ENCODE measurements around the gene KDR.
A peak's percentile ranks its signal among the peaks of the same experiment; 100 is the strongest.

Gene KDR

GRCh38 chr4:55125087-55125721 is at the start of gene KDR:
KDR (minus strand) TSS chr4:55125595; CDS start chr4:55125293, 302 bp downstream.
- Histone ChIP-seq H3K4me3 (no peak within 1 kb of the TSS), H3K36me3 (no peaks in the 10 kb centered on the region), H3K9me3 (replicated peaks in 1 of 11) (peaks cover 8 to 22% (median 14%) of the 10 kb centered on the region in 11 experiments; a peak in 20 of 22 replicates), H3K27ac (no peak within 1 kb of the TSS), H3K9ac (no peak within 1 kb of the TSS), H3K27me3 (no peaks in the 10 kb centered on the region), H3K4me2 (peak within 1 kb of the TSS in 4 of 11 experiments; percentile 8 to 26 (median 22); a peak in 2 of 22 replicates), H4K20me1 (no peaks in the 10 kb centered on the region), H3K4me1 (peaks cover 0 to 27% (median 10%) of the 10 kb centered on the region in 10 experiments; a peak in 12 of 20 replicates)
- no peak for TF ChIP-seq Cebpa-rat (IDR thresholded peaks at IDR 0.05)

GRCh38 chr4:55173580-55173979 is 48.2 kb upstream of the KDR start:
- no peak overlapping the region for H3K27ac ChIP-seq

GRCh38 chr4:55172694-55173287 is 47.4 kb upstream of the KDR start:
- Histone ChIP-seq H3K9me3 (replicated peaks in 1 of 11) (no peaks in the 10 kb centered on the region; a peak in 1 of 22 replicates), H3K36me3 (no peaks in the 10 kb centered on the region), H3K4me3 (no peak overlapping the region), H3K27me3 (no peaks in the 10 kb centered on the region), H3K4me2 (no peak overlapping the region), H3K9ac (no peak overlapping the region), H4K20me1 (no peaks in the 10 kb centered on the region), H3K4me1 (peaks cover 0 to 4% (median 2%) of the 10 kb centered on the region in 10 experiments; a peak in 7 of 20 replicates), H3K27ac (no peak overlapping the region)
- no peak for TF ChIP-seq Cebpa-rat (IDR thresholded peaks at IDR 0.05)

More at GRCh38 chr4:55173580-55173979, 48.2 kb upstream of the KDR start:
- H3K36me3 ChIP-seq: no peaks in the 10 kb centered on the region
- no peak overlapping the region for H3K4me2 ChIP-seq
- no peaks in the 10 kb centered on the region for H4K20me1 ChIP-seq
- H3K9me3 ChIP-seq (replicated peaks in 1 of 11): no peaks in the 10 kb centered on the region; a peak in 1 of 22 replicates
- TF ChIP-seq Cebpa-rat (IDR thresholded peaks at IDR 0.05): no peak
- no peak overlapping the region for H3K4me3 ChIP-seq
- H3K27me3 ChIP-seq: no peaks in the 10 kb centered on the region
- H3K4me1 ChIP-seq: peaks cover 0 to 12% (median 5%) of the 10 kb centered on the region in 10 experiments; a peak in 8 of 20 replicates
- no peak overlapping the region for H3K9ac ChIP-seq

GRCh38 chr4:55170462-55170861 is 45.1 kb upstream of the KDR start:
- Histone ChIP-seq H3K4me1 (no peaks in the 10 kb centered on the region), H3K9ac (no peak overlapping the region), H4K20me1 (no peaks in the 10 kb centered on the region), H3K27ac (no peak overlapping the region), H3K4me3 (no peak overlapping the region), H3K36me3 (no peaks in the 10 kb centered on the region), H3K9me3 (replicated peaks in 1 of 11) (peaks cover 0 to 4% (median 2%) of the 10 kb centered on the region in 11 experiments; a peak in 4 of 22 replicates), H3K4me2 (no peak overlapping the region), H3K27me3 (no peaks in the 10 kb centered on the region)
- TF ChIP-seq Cebpa-rat (IDR thresholded peaks at IDR 0.05): no peak

GRCh38 chr4:55169352-55169961 is 44.1 kb upstream of the KDR start:
- no peaks in the 10 kb centered on the region for H3K36me3 ChIP-seq
- no peak for TF ChIP-seq Cebpa-rat (IDR thresholded peaks at IDR 0.05)
- no peaks in the 10 kb centered on the region for H3K4me1 ChIP-seq
- H3K27me3 ChIP-seq: no peaks in the 10 kb centered on the region
- no peaks in the 10 kb centered on the region for H4K20me1 ChIP-seq
- no peak overlapping the region for H3K4me2 ChIP-seq
- H3K9ac ChIP-seq: no peak overlapping the region
- H3K9me3 ChIP-seq (replicated peaks in 1 of 11): peaks cover 0 to 4% (median 3%) of the 10 kb centered on the region in 11 experiments; a peak in 4 of 22 replicates
- no peak overlapping the region for H3K27ac ChIP-seq
- H3K4me3 ChIP-seq: no peak overlapping the region

GRCh38 chr4:55162396-55162795 is 37.0 kb upstream of the KDR start:
- peaks cover 0 to 10% (median 4%) of the 10 kb centered on the region in 11 experiments; a peak in 8 of 22 replicates for H3K9me3 ChIP-seq (replicated peaks in 1 of 11)
- H4K20me1 ChIP-seq: no peaks in the 10 kb centered on the region
- no peaks in the 10 kb centered on the region for H3K36me3 ChIP-seq
- H3K9ac ChIP-seq: no peak overlapping the region
- TF ChIP-seq Cebpa-rat (IDR thresholded peaks at IDR 0.05): no peak
- H3K4me1 ChIP-seq: peaks cover 0 to 21% (median 10%) of the 10 kb centered on the region in 10 experiments; a peak in 11 of 20 replicates
- no peak overlapping the region for H3K27ac ChIP-seq
- no peak overlapping the region for H3K4me2 ChIP-seq
- H3K27me3 ChIP-seq: no peaks in the 10 kb centered on the region
- H3K4me3 ChIP-seq: no peak overlapping the region

GRCh38 chr4:55161739-55162138 is 36.3 kb upstream of the KDR start:
- no peak overlapping the region for H3K9ac ChIP-seq
- TF ChIP-seq Cebpa-rat (IDR thresholded peaks at IDR 0.05): no peak
- H3K36me3 ChIP-seq: no peaks in the 10 kb centered on the region
- H3K27me3 ChIP-seq: no peaks in the 10 kb centered on the region
- no peak overlapping the region for H3K27ac ChIP-seq
- H3K9me3 ChIP-seq (replicated peaks in 1 of 11): peaks cover 0 to 10% (median 4%) of the 10 kb centered on the region in 11 experiments; a peak in 8 of 22 replicates
- no peak overlapping the region for H3K4me2 ChIP-seq
- peaks cover 0 to 21% (median 10%) of the 10 kb centered on the region in 10 experiments; a peak in 11 of 20 replicates for H3K4me1 ChIP-seq
- H3K4me3 ChIP-seq: no peak overlapping the region
- no peaks in the 10 kb centered on the region for H4K20me1 ChIP-seq

- peaks cover 0 to 7% (median 3%) of the 10 kb centered on the region in 11 experiments; a peak in 5 of 22 replicates for H3K9me3 ChIP-seq (replicated peaks in 1 of 11)
- no peaks in the 10 kb centered on the region for H4K20me1 ChIP-seq
- peak overlapping the region in 8 of 11 experiments; percentile 3 to 64 (median 56); a peak in 15 of 22 replicates for H3K4me2 ChIP-seq
- peak overlapping the region in 2 of 11 experiments; percentile 26 to 30; a peak in 3 of 22 replicates for H3K27ac ChIP-seq
- H3K4me3 ChIP-seq: no peak overlapping the region
- H3K4me1 ChIP-seq: peaks cover 0 to 21% (median 10%) of the 10 kb centered on the region in 10 experiments; a peak in 11 of 20 replicates
- H3K36me3 ChIP-seq: no peaks in the 10 kb centered on the region
- no peaks in the 10 kb centered on the region for H3K27me3 ChIP-seq
- no peak overlapping the region for H3K9ac ChIP-seq
- no peak for TF ChIP-seq Cebpa-rat (IDR thresholded peaks at IDR 0.05)
Observed at GRCh38 chr4:55159851-55160250, 34.5 kb upstream of the KDR start.

- H3K4me3 ChIP-seq: no peak overlapping the region
- H3K27ac ChIP-seq: peak overlapping the region in 1 of 11 experiments; percentile 35; a peak in 1 of 22 replicates
- no peaks in the 10 kb centered on the region for H3K27me3 ChIP-seq
- TF ChIP-seq Cebpa-rat (IDR thresholded peaks at IDR 0.05): no peak
- H3K36me3 ChIP-seq: no peaks in the 10 kb centered on the region
- no peaks in the 10 kb centered on the region for H4K20me1 ChIP-seq
- peaks cover 0 to 21% (median 10%) of the 10 kb centered on the region in 10 experiments; a peak in 11 of 20 replicates for H3K4me1 ChIP-seq
- peaks cover 0 to 7% (median 3%) of the 10 kb centered on the region in 11 experiments; a peak in 5 of 22 replicates for H3K9me3 ChIP-seq (replicated peaks in 1 of 11)
- peak overlapping the region in 7 of 11 experiments; percentile 41 to 64 (median 59); a peak in 9 of 22 replicates for H3K4me2 ChIP-seq
- no peak overlapping the region for H3K9ac ChIP-seq
Observed at GRCh38 chr4:55158957-55159356, 33.6 kb upstream of the KDR start.

Data from BLaER1 treated with 17β-estradiol and CSF1 and Interleukin-3, amounts not matched to agents 10 nM and 100 nM (cell line).